ENCODE measurements around the gene LIMK2. TPM values are rescaled to one million over a fixed set of nuclear protein-coding genes. Genes with fewer than 3 reads are reported as not detected.
"Not testable (repeated sequence)": the region's sequence is repeated elsewhere in the genome, so short reads cannot be mapped to it uniquely, and the experiment has no call there.

The LIMK2 gene
- 32.8 and 42.5 TPM in 2 replicates for total RNA-seq (2021)
- percentile 65 among the genes with signal in this experiment for Bru-seq, nascent RNA
- BruChase-seq, experiment 1, labeled RNA remaining after a 2-hour chase, result percentile 68 among the genes with signal in this experiment
- BruChase-seq, experiment 2, labeled RNA remaining after a 6-hour chase, result percentile 75 among the genes with signal in this experiment
- long read RNA-seq, transcript LIMK2-202 (15 exons, 3,462 nt), result major isoform, 7 of 31 reads
- long read RNA-seq, partial matches to known transcripts, result 9 of 31 reads
- long read RNA-seq, other reads (novel, unspliced or antisense), result 6 of 31 reads

DNA sequence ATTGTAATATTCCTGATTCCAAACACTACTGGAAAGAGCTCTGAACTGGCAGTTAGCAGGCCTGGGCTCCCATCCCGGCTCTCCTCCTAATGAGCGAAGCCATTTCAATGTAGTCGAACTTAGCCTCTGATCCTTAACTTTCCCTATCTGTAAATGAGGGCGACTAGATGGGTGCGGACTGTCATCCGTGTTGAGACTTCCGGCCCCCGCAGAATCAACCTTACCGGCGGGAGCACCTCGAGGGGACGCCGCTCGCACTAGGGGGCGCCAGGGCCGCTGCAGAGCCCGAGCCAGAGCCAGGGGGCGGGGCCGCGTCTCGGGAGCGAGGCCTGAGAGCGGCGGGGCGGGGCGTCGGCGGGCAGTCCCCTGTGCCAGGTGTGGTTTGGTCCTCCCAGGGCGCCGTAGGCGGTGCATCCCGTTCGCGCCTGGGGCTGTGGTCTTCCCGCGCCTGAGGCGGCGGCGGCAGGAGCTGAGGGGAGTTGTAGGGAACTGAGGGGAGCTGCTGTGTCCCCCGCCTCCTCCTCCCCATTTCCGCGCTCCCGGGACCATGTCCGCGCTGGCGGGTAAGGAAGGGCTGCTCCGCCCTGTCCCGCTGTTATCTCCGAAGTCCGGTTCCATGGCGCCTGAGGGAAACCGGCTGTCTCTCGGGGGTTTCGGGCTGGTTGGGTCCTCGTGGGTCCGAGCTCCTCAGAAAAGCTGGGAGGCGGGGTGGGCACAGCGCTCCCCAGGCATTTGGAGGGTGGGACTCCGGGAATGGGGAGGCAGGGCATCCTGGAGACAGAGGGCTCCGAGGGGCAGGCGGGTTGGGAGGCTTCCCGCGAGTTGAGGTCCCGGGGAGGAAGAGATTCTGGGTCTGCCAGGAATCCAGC, at the start of gene LIMK2:
Gene LIMK2 (plus strand): TSS at position 437 of the 869 bp plus-strand sequence. CDS start 111 bp downstream, at position 548.
- Histone ChIP-seq H4K20me1 (ENCODE audit: insufficient read depth) (peaks cover 5% of the 10 kb centered on the region; the same call in 1 of the 2 replicates), H3K27me3 (ENCODE audit: insufficient read depth, low read depth) (no peaks in the 10 kb centered on the region), H3K9me2 (ENCODE audit: insufficient read depth) (no peaks in the 10 kb centered on the region), H3K4me1 (replicated peaks; ENCODE audit: insufficient read depth) (peaks cover 19% of the 10 kb centered on the region), H3K4me3 (peak within 1 kb of the TSS; percentile 87), H3K79me2 (ENCODE audit: low read depth) (peaks cover 8% of the 10 kb centered on the region; the same call in 1 of the 2 replicates), H3K9me3 (ENCODE audit: insufficient read depth, low read depth) (no peaks in the 10 kb centered on the region), H3K27ac (no peak within 1 kb of the TSS), H3K36me3 (ENCODE audit: low read depth) (no peaks in the 10 kb centered on the region), H3F3A (ENCODE audit: insufficient read depth, low read depth) (peaks cover 15% of the 10 kb centered on the region), H2AFZ (peak within 1 kb of the TSS; percentile 97), H3K4me2 (peak within 1 kb of the TSS; percentile 77)
- ChIA-PET CTCF (interaction anchor here (0.6 to 2.8 kb wide), 7 partner anchors 20 to 747 kb away, joined by 3 to 28 read pairs (median 3); partner anchors contain the start of gene PIK3IP1), POLR2A (ENCODE audit: unreplicated experiment) (interaction anchor here (0.7 kb wide), 1 partner anchor 78 kb away, joined by 4 read pairs; no protein-coding TSS in a partner anchor)
- peak; percentile 75 to 94 for DNase-seq
- TF ChIP-seq CTCF (conservative IDR thresholded peaks at IDR 0.05) (peak; percentile 89), EZH2 (IDR thresholded peaks at IDR 0.05; ENCODE audit: low read depth) (no peak)
- intact Hi-C loops (cut with micrococcal nuclease; ENCODE audit: unreplicated experiment), result loop anchor here (1.0 to 10.0 kb wide), 3 partner anchors 42 to 107 kb away; partner anchors contain the start of gene SELENOM
- BruUV-seq (replicated peaks), result no TSS peak

DNA sequence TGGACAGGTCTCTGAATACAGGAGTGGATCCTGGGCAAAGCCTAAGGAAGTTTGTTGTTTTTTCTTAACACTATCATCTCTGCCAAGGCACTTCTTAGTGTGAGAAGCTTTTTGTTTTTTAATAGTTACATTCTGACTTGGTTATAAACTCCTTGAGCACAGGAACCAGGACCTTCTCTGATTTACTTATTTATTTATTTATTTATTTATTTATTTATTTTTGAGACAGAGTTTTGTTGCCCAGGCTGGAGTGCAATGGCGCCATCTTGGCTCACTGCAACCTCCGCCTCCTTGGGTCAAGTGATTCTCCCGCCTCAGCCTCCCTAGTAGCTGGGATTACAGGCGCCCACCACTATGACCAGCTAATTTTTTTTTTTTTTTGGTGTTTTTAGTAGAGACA, 41.1 kb upstream of the LIMK2 start:
- H3K9me2 ChIP-seq (ENCODE audit: insufficient read depth), result no peaks in the 10 kb centered on the region
- no peaks in the 10 kb centered on the region for H3K27me3 ChIP-seq (ENCODE audit: insufficient read depth, low read depth)
- no peaks in the 10 kb centered on the region for H4K20me1 ChIP-seq (ENCODE audit: insufficient read depth)
- peaks cover 22% of the 10 kb centered on the region; the same call in 1 of the 2 replicates for H3F3A ChIP-seq (ENCODE audit: insufficient read depth, low read depth)
- H2AFZ ChIP-seq, result no peak overlapping the region
- DNase-seq, result no peak
- no TSS peak for BruUV-seq (replicated peaks)
- H3K36me3 ChIP-seq (ENCODE audit: low read depth), result no peaks in the 10 kb centered on the region
- POLR2A ChIA-PET (ENCODE audit: unreplicated experiment), result interaction anchor here (0.6 kb wide), 1 partner anchor 118 kb away, joined by 3 read pairs; no protein-coding TSS in a partner anchor
- CTCF ChIA-PET, result no interaction called here
- intact Hi-C loops (cut with micrococcal nuclease; ENCODE audit: unreplicated experiment), result no loop called here
- H3K4me1 ChIP-seq (replicated peaks; ENCODE audit: insufficient read depth), result peaks cover 26% of the 10 kb centered on the region
- no peak overlapping the region for H3K27ac ChIP-seq
- TF ChIP-seq EZH2 (IDR thresholded peaks at IDR 0.05; ENCODE audit: low read depth) (no peak), CTCF (conservative IDR thresholded peaks at IDR 0.05) (no peak)
- no peaks in the 10 kb centered on the region for H3K9me3 ChIP-seq (ENCODE audit: insufficient read depth, low read depth)
- no peak overlapping the region for H3K4me2 ChIP-seq
- H3K79me2 ChIP-seq (ENCODE audit: low read depth), result peaks cover 55% of the 10 kb centered on the region
- no peak overlapping the region for H3K4me3 ChIP-seq

DNA sequence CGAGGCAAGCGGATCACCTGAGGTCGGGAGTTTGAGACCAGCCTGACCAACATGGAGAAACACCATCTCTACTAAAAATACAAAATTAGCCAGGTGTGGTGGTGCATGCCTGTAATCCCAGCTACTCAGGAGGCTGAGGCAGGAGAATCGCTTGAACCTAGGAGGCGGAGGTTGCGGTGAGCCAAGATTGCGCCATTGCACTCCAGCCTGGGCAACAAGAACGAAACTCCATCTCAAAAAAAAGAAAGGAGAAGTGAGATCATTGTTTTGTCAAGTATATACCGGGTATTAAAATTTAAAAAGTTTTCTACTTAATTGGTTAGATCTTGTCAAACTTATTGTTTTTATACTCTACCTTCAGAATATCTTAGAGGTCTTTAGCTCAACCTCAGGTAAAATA, 40.4 kb upstream of the LIMK2 start:
- intact Hi-C loops (cut with micrococcal nuclease; ENCODE audit: unreplicated experiment); POLR2A ChIA-PET (ENCODE audit: unreplicated experiment): not testable (repeated sequence)

More for the DNA sequence above, 40.4 kb upstream of the LIMK2 start:
- H3K36me3 ChIP-seq (ENCODE audit: low read depth); CTCF ChIA-PET; H3K9me3 ChIP-seq (ENCODE audit: insufficient read depth, low read depth); H2AFZ ChIP-seq; BruUV-seq (replicated peaks); H3K4me3 ChIP-seq; DNase-seq; H3K27me3 ChIP-seq (ENCODE audit: insufficient read depth, low read depth); H3K9me2 ChIP-seq (ENCODE audit: insufficient read depth); H3K4me2 ChIP-seq; H4K20me1 ChIP-seq (ENCODE audit: insufficient read depth): not testable (repeated sequence)
- H3K4me1 ChIP-seq (replicated peaks; ENCODE audit: insufficient read depth), result peaks cover 26% of the 10 kb centered on the region
- peaks cover 56% of the 10 kb centered on the region for H3K79me2 ChIP-seq (ENCODE audit: low read depth)
- peak overlapping the region; percentile 66; the same call in 1 of the 2 replicates for H3K27ac ChIP-seq
- H3F3A ChIP-seq (ENCODE audit: insufficient read depth, low read depth), result peaks cover 22% of the 10 kb centered on the region; the same call in 1 of the 2 replicates
